NCI-H345 (cell line): ENCODE measurements around the gene CHCHD4.
A peak's percentile ranks its signal among the peaks of the same experiment; 100 is the strongest.
"Not testable (repeated sequence)": the region's sequence is repeated elsewhere in the genome, so short reads cannot be mapped to it uniquely, and the experiment has no call there.

Source experiments
- DNase-seq: peaks from one replicate; lab custom pipeline; 2025; lab: John Stamatoyannopoulos, UW

Gene CHCHD4

GRCh38 chr3:14120111-14120920 lies 4.4 kb downstream of the CHCHD4 start:
- DNase-seq = no peak

GRCh38 chr3:14119651-14120050 lies 5.0 kb downstream of the CHCHD4 start:
- no peak for DNase-seq

GRCh38 chr3:14118400-14119381 lies 6.0 kb downstream of the CHCHD4 start:
- peak; percentile 61 for DNase-seq

- DNase-seq = no peak
Measured at GRCh38 chr3:14117468-14118399, 6.9 kb downstream of the CHCHD4 start.

- DNase-seq = no peak
Measured at GRCh38 chr3:14113965-14114635, 10.6 kb downstream of the CHCHD4 start.

- no peak for DNase-seq
Measured at GRCh38 chr3:14110699-14111098, 14.0 kb downstream of the CHCHD4 start.

- DNase-seq = not testable (repeated sequence)
Measured at GRCh38 chr3:14109821-14110220, 14.8 kb downstream of the CHCHD4 start.

GRCh38 chr3:14097616-14098391 lies 26.9 kb downstream of the CHCHD4 start:
- no peak for DNase-seq

GRCh38 chr3:14096742-14097141 lies 27.9 kb downstream of the CHCHD4 start:
- DNase-seq = no peak

- DNase-seq = no peak
Measured at GRCh38 chr3:14093831-14094230, 30.8 kb downstream of the CHCHD4 start.

- DNase-seq = no peak
Measured at GRCh38 chr3:14092464-14092863, 32.2 kb downstream of the CHCHD4 start.

GRCh38 chr3:14091959-14092358 lies 32.7 kb downstream of the CHCHD4 start:
- not testable (repeated sequence) for DNase-seq

GRCh38 chr3:14087461-14087860 lies 37.2 kb downstream of the CHCHD4 start:
- not testable (repeated sequence) for DNase-seq

GRCh38 chr3:14082108-14082657 lies 42.5 kb downstream of the CHCHD4 start:
- no peak for DNase-seq

GRCh38 chr3:14077310-14077709 lies 47.4 kb downstream of the CHCHD4 start:
- DNase-seq = no peak

GRCh38 chr3:14075233-14075632 lies 49.4 kb downstream of the CHCHD4 start:
- DNase-seq = not testable (repeated sequence)

- no peak for DNase-seq
Measured at GRCh38 chr3:14064910-14065309, 59.8 kb downstream of the CHCHD4 start.

GRCh38 chr3:14063152-14063551 lies 61.5 kb downstream of the CHCHD4 start:
- no peak for DNase-seq
